Measurements from ENCODE around the gene MYRFL. TPM values are rescaled to one million over a fixed set of nuclear protein-coding genes. Genes with fewer than 3 reads are reported as not detected.

Gene MYRFL
- total RNA-seq, 1 experiment from 2014 or later: not detected

GRCh38 chr12:69935651-69936100, 110.6 kb downstream of the MYRFL start:
- POLR2A ChIA-PET: no interaction called here
- Mint-ChIP-seq H3K27ac (ENCODE audit: low read depth, unreplicated experiment) (no peak overlapping the region), H3K36me3 (ENCODE audit: insufficient read depth, unreplicated experiment) (no peaks in the 10 kb centered on the region), H3K27me3 (ENCODE audit: insufficient read depth, unreplicated experiment) (no peaks in the 10 kb centered on the region), H3K4me1 (ENCODE audit: insufficient read depth, unreplicated experiment) (no peaks in the 10 kb centered on the region), H3K4me3 (ENCODE audit: unreplicated experiment) (no peak overlapping the region), H3K9me3 (ENCODE audit: unreplicated experiment) (no peaks in the 10 kb centered on the region)
- BruUV-seq (replicated peaks): no TSS peak
- no peak for TF ChIP-seq CTCF (IDR thresholded peaks at IDR 0.05; ENCODE audit: unreplicated experiment)
- CTCF ChIA-PET: no interaction called here
- DNase-seq (ENCODE audit: unreplicated experiment): no peak
- intact Hi-C loops (cut with micrococcal nuclease): no loop called here

GRCh38 chr12:69936214-69936731, 111.2 kb downstream of the MYRFL start:
- no peaks in the 10 kb centered on the region for H3K4me1 Mint-ChIP-seq (ENCODE audit: insufficient read depth, unreplicated experiment)
- intact Hi-C loops (cut with micrococcal nuclease): no loop called here
- BruUV-seq (replicated peaks): no TSS peak
- H3K36me3 Mint-ChIP-seq (ENCODE audit: insufficient read depth, unreplicated experiment): no peaks in the 10 kb centered on the region
- H3K27ac Mint-ChIP-seq (ENCODE audit: low read depth, unreplicated experiment): no peak overlapping the region
- H3K9me3 Mint-ChIP-seq (ENCODE audit: unreplicated experiment): no peaks in the 10 kb centered on the region
- CTCF ChIA-PET: interaction anchor here (0.6 kb wide), 1 partner anchor 24 kb away, joined by 5 read pairs; no protein-coding TSS in a partner anchor
- no peak for DNase-seq (ENCODE audit: unreplicated experiment)
- no peak overlapping the region for H3K4me3 Mint-ChIP-seq (ENCODE audit: unreplicated experiment)
- POLR2A ChIA-PET: interaction anchor here (0.6 kb wide), 1 partner anchor 180 kb away, joined by 4 read pairs; no protein-coding TSS in a partner anchor
- TF ChIP-seq CTCF (IDR thresholded peaks at IDR 0.05; ENCODE audit: unreplicated experiment): no peak
- H3K27me3 Mint-ChIP-seq (ENCODE audit: insufficient read depth, unreplicated experiment): no peaks in the 10 kb centered on the region

GRCh38 chr12:69936766-69937165, 111.7 kb downstream of the MYRFL start:
- DNase-seq (ENCODE audit: unreplicated experiment): no peak
- H3K4me1 Mint-ChIP-seq (ENCODE audit: insufficient read depth, unreplicated experiment): no peaks in the 10 kb centered on the region
- H3K9me3 Mint-ChIP-seq (ENCODE audit: unreplicated experiment): no peaks in the 10 kb centered on the region
- intact Hi-C loops (cut with micrococcal nuclease): no loop called here
- BruUV-seq (replicated peaks): no TSS peak
- no peaks in the 10 kb centered on the region for H3K27me3 Mint-ChIP-seq (ENCODE audit: insufficient read depth, unreplicated experiment)
- ChIA-PET CTCF (interaction anchor here (0.6 kb wide), 1 partner anchor 24 kb away, joined by 5 read pairs; no protein-coding TSS in a partner anchor), POLR2A (no interaction called here)
- no peak overlapping the region for H3K4me3 Mint-ChIP-seq (ENCODE audit: unreplicated experiment)
- no peak overlapping the region for H3K27ac Mint-ChIP-seq (ENCODE audit: low read depth, unreplicated experiment)
- no peaks in the 10 kb centered on the region for H3K36me3 Mint-ChIP-seq (ENCODE audit: insufficient read depth, unreplicated experiment)
- no peak for TF ChIP-seq CTCF (IDR thresholded peaks at IDR 0.05; ENCODE audit: unreplicated experiment)

- no TSS peak for BruUV-seq (replicated peaks)
- no peaks in the 10 kb centered on the region for H3K27me3 Mint-ChIP-seq (ENCODE audit: insufficient read depth, unreplicated experiment)
- CTCF ChIA-PET: no interaction called here
- no peak for DNase-seq (ENCODE audit: unreplicated experiment)
- POLR2A ChIA-PET: no interaction called here
- H3K27ac Mint-ChIP-seq (ENCODE audit: low read depth, unreplicated experiment): no peak overlapping the region
- H3K4me1 Mint-ChIP-seq (ENCODE audit: insufficient read depth, unreplicated experiment): no peaks in the 10 kb centered on the region
- no peaks in the 10 kb centered on the region for H3K36me3 Mint-ChIP-seq (ENCODE audit: insufficient read depth, unreplicated experiment)
- no peak for TF ChIP-seq CTCF (IDR thresholded peaks at IDR 0.05; ENCODE audit: unreplicated experiment)
- no peak overlapping the region for H3K4me3 Mint-ChIP-seq (ENCODE audit: unreplicated experiment)
- intact Hi-C loops (cut with micrococcal nuclease): no loop called here
- no peaks in the 10 kb centered on the region for H3K9me3 Mint-ChIP-seq (ENCODE audit: unreplicated experiment)
Measured at GRCh38 chr12:69947123-69947522, 122.1 kb downstream of the MYRFL start.
